GM19467 (cell line): ENCODE results near the gene ITGA1.
"Not testable (repeated sequence)": the region's sequence is repeated elsewhere in the genome, so short reads cannot be mapped to it uniquely, and the experiment has no call there.

Source experiments
- ATAC-seq: cut with Tn5 transposase; IDR thresholded peaks from one replicate; pipeline ENCODE4 v1.9.1; 2021; ENCODE audit warnings: mild to moderate bottlenecking, moderate library complexity; ENCODE audit not compliant: unreplicated experiment

Gene ITGA1

GRCh38 chr5:52799983-52800393 lies 12.3 kb downstream of the ITGA1 start:
- peak; percentile 86 for ATAC-seq

GRCh38 chr5:52800394-52801213 lies 12.9 kb downstream of the ITGA1 start:
- ATAC-seq, result peak; percentile 31

GRCh38 chr5:52801329-52801728 lies 13.6 kb downstream of the ITGA1 start:
- ATAC-seq, result no peak

GRCh38 chr5:52802272-52802973 lies 14.7 kb downstream of the ITGA1 start:
- ATAC-seq, result no peak

- no peak for ATAC-seq
Observed at GRCh38 chr5:52802974-52803336, 15.2 kb downstream of the ITGA1 start.

GRCh38 chr5:52804387-52804791 lies 16.7 kb downstream of the ITGA1 start:
- no peak for ATAC-seq

- no peak for ATAC-seq
Observed at GRCh38 chr5:52804981-52805380, 17.3 kb downstream of the ITGA1 start.

- ATAC-seq, result no peak
Observed at GRCh38 chr5:52805615-52806014, 17.9 kb downstream of the ITGA1 start.

- no peak for ATAC-seq
Observed at GRCh38 chr5:52807037-52807436, 19.3 kb downstream of the ITGA1 start.

- ATAC-seq, result no peak
Observed at GRCh38 chr5:52807723-52808122, 20.0 kb downstream of the ITGA1 start.

- ATAC-seq, result no peak
Observed at GRCh38 chr5:52808316-52808901, 20.7 kb downstream of the ITGA1 start.

- no peak for ATAC-seq
Observed at GRCh38 chr5:52809884-52810283, 22.2 kb downstream of the ITGA1 start.

GRCh38 chr5:52810426-52810825 lies 22.7 kb downstream of the ITGA1 start:
- no peak for ATAC-seq

GRCh38 chr5:52811067-52811749 lies 23.5 kb downstream of the ITGA1 start:
- no peak for ATAC-seq

GRCh38 chr5:52814352-52815148 lies 26.8 kb downstream of the ITGA1 start:
- ATAC-seq, result no peak

GRCh38 chr5:52817818-52818217 lies 30.1 kb downstream of the ITGA1 start:
- no peak for ATAC-seq

- ATAC-seq, result no peak
Observed at GRCh38 chr5:52818360-52818759, 30.6 kb downstream of the ITGA1 start.

GRCh38 chr5:52818807-52819206 lies 31.1 kb downstream of the ITGA1 start:
- not testable (repeated sequence) for ATAC-seq

- no peak for ATAC-seq
Observed at GRCh38 chr5:52821901-52822300, 34.2 kb downstream of the ITGA1 start.

GRCh38 chr5:52822437-52822836 lies 34.7 kb downstream of the ITGA1 start:
- no peak for ATAC-seq

GRCh38 chr5:52824827-52825226 lies 37.1 kb downstream of the ITGA1 start:
- ATAC-seq, result no peak
